IMR-90 (cell line): ENCODE measurements around the gene PPP4C. TPM values are rescaled to one million over a fixed set of nuclear protein-coding genes. Genes with fewer than 3 reads are reported as not detected.

Experiments
- ATAC-seq: fragments of 200-7000 bp; cut with Tn5 transposase; 2 replicates; pipeline ENCODE4 v1.9.1; 2020; ENCODE audit warnings: low read depth, mild to moderate bottlenecking, moderate library complexity
- BruUV-seq: library from RNA; stranded (reverse); fragments of 400-500 nt; replicated peaks from 2 replicates; lab custom pipeline; 2021; lab: Mats Ljungman, UMichigan
- CTCF ChIA-PET: fragments of 300-600 bp; formaldehyde crosslinking; extraction: SDS; loops from one replicate; lab custom pipeline; 2021; ENCODE audit warnings: antibody characterized with exemption; lab: Yijun Ruan, JAX
- POLR2A ChIA-PET: fragments of 300-600 bp; sonication (Branson Sonifier 250); formaldehyde crosslinking; loops from one replicate; lab custom pipeline; 2022; ENCODE audit warnings: antibody characterized with exemption; ENCODE audit not compliant: unreplicated experiment; lab: Charles Lee
- DNase-seq: peaks from one replicate; pipeline ENCODE4 v3.0.0; 2013
- H2AFZ ChIP-seq: replicated peaks from 2 replicates; pipeline ENCODE3; 2013; ENCODE audit warnings: low read length, mild to moderate bottlenecking; ENCODE audit not compliant: poor library complexity
- H2AK5ac ChIP-seq: 2 replicates; pipeline ENCODE4 v1.6.1; 2013; ENCODE audit warnings: low read depth, low read length, inconsistent platforms
- H2AK9ac ChIP-seq: replicated peaks from 2 replicates; pipeline ENCODE3; 2013; ENCODE audit warnings: mild to moderate bottlenecking, low read depth, low read length, moderate library complexity; ENCODE audit not compliant: poor library complexity
- H2BK120ac ChIP-seq: 2 replicates; pipeline ENCODE4 v1.6.1; 2013; ENCODE audit warnings: low read depth, low read length, inconsistent platforms
- H2BK15ac ChIP-seq: 3 replicates; pipeline ENCODE4 v1.6.1; 2013; ENCODE audit warnings: low read depth, low read length, inconsistent platforms
- H2BK20ac ChIP-seq: 2 replicates; pipeline ENCODE4 v1.6.1; 2013; ENCODE audit warnings: low read depth, mild to moderate bottlenecking, inconsistent platforms, low read length, moderate library complexity
- H2BK5ac ChIP-seq: 2 replicates; pipeline ENCODE4 v1.6.1; 2013; ENCODE audit warnings: mild to moderate bottlenecking, low read depth, low read length, inconsistent platforms; ENCODE audit not compliant: poor library complexity, severe bottlenecking
- H3K14ac ChIP-seq: replicated peaks from 2 replicates; pipeline ENCODE4 v1.6.1; 2013; ENCODE audit warnings: low read depth, low read length, inconsistent platforms
- H3K18ac ChIP-seq: 2 replicates; pipeline ENCODE4 v1.6.1; 2013; ENCODE audit warnings: low read depth, low read length, control low read depth
- H3K23ac ChIP-seq: 2 replicates; pipeline ENCODE4 v1.6.1; 2013; ENCODE audit warnings: low read depth, low read length, inconsistent platforms
- H3K27ac ChIP-seq: 2 replicates; pipeline ENCODE4 v1.5.1; 2013; ENCODE audit warnings: mild to moderate bottlenecking, control low read depth, low read length; ENCODE audit not compliant: insufficient read depth
- H3K27me3 ChIP-seq: 2 replicates; pipeline ENCODE4 v1.6.1; 2013; ENCODE audit warnings: low read length; ENCODE audit not compliant: control insufficient read depth, insufficient read depth
- H3K36me3 ChIP-seq: 2 replicates; pipeline ENCODE4 v1.6.1; 2013; ENCODE audit warnings: low read length, mixed read lengths; ENCODE audit not compliant: control insufficient read depth, insufficient read depth
- H3K4ac ChIP-seq: 2 replicates; pipeline ENCODE4 v1.6.1; 2013; ENCODE audit warnings: low read depth, low read length, inconsistent platforms
- H3K4me1 ChIP-seq: 2 replicates; pipeline ENCODE4 v1.6.1; 2013; ENCODE audit warnings: low read length, mixed read lengths; ENCODE audit not compliant: control insufficient read depth, insufficient read depth
- H3K4me2 ChIP-seq: 2 replicates; pipeline ENCODE4 v1.6.1; 2013; ENCODE audit warnings: low read depth, mild to moderate bottlenecking, control low read depth, low read length, moderate library complexity
- H3K4me3 ChIP-seq: 2 replicates; pipeline ENCODE4 v1.5.1; 2013; ENCODE audit warnings: low read depth, mild to moderate bottlenecking, control low read depth, low read length, moderate library complexity; ENCODE audit not compliant: insufficient read depth
- H3K56ac ChIP-seq: 2 replicates; pipeline ENCODE4 v1.6.1; 2013; ENCODE audit warnings: low read length, inconsistent platforms; ENCODE audit not compliant: insufficient read depth; ENCODE audit errors: extremely low read depth
- H3K79me1 ChIP-seq, 2 experiments: 2 replicates each; pipeline ENCODE4 v1.6.1; 2013; ENCODE audit warnings: low read length in 2 of 2, inconsistent platforms in 1 of 2, low read depth in 1 of 2
- H3K9ac ChIP-seq: 2 replicates; pipeline ENCODE4 v1.6.1; 2013; ENCODE audit warnings: low read depth, low read length, control low read depth
- H3K9me1 ChIP-seq: 2 replicates; pipeline ENCODE4 v1.6.1; 2013; ENCODE audit warnings: low read length, inconsistent platforms; ENCODE audit not compliant: insufficient read depth
- H3K9me3 ChIP-seq: 2 replicates; pipeline ENCODE4 v1.6.1; 2013; ENCODE audit warnings: low read length; ENCODE audit not compliant: control insufficient read depth, insufficient read depth
- H4K20me1 ChIP-seq: 2 replicates; pipeline ENCODE4 v1.6.1; 2013; ENCODE audit warnings: low read length, inconsistent platforms; ENCODE audit not compliant: insufficient read depth
- H4K5ac ChIP-seq: 2 replicates; pipeline ENCODE4 v1.6.1; 2013; ENCODE audit warnings: mild to moderate bottlenecking, low read depth, low read length, control low read depth
- H4K8ac ChIP-seq, 2 experiments: 2 replicates each; pipeline ENCODE4 v1.6.1; 2013; ENCODE audit warnings: low read depth in 2 of 2, low read length in 2 of 2, control low read depth in 1 of 2, inconsistent platforms in 1 of 2
- H4K91ac ChIP-seq: 2 replicates; pipeline ENCODE4 v1.6.1; 2013; ENCODE audit warnings: low read depth, low read length, inconsistent platforms; ENCODE audit not compliant: insufficient read depth
- MXI1 ChIP-seq: IDR thresholded peaks from 2 replicates; pipeline ENCODE4 v1.6.1; 2012; ENCODE audit warnings: low read depth, mild to moderate bottlenecking, low read length, moderate library complexity, borderline replicate concordance
- RAD21 ChIP-seq: IDR thresholded peaks from 2 replicates; pipeline ENCODE4 v1.6.1; 2012; ENCODE audit warnings: low read length, improper control_type of control experiment
- SMC3 ChIP-seq: fragments of 150-350 bp; IDR thresholded peaks from 2 replicates; pipeline ENCODE4 v1.6.1; 2016; ENCODE audit warnings: low read depth, mild to moderate bottlenecking, antibody characterized with exemption, low read length, moderate library complexity
- WGBS, 2 experiments: methylation state at CpG; one replicate each; pipeline versions ENCODE4 v1.1.5 to v1.1.7; 2013; ENCODE audit warnings: missing lambda C conversion rate in 2 of 2; ENCODE audit not compliant: insufficient read length in 1 of 2; ENCODE audit errors: extremely low coverage in 2 of 2; 5-methylcytosine and 5-hydroxymethylcytosine counted together
- dilution Hi-C: fragments of 300-500 bp; cut with HindIII; formaldehyde crosslinking; loops from one replicate; pipeline ENCODE4 v1.14.3; 2018; ENCODE audit warnings: low sequenced_read_pairs; ENCODE audit not compliant: unreplicated experiment
- in situ Hi-C: fragments of 300-500 bp; cut with MboI; formaldehyde crosslinking; loops from 3 replicates; pipeline ENCODE4 v1.14.3; 2019; ENCODE audit warnings: low sequenced_read_pairs, inconsistent platforms, mixed read lengths
- intact Hi-C: fragments of 100-400 bp; cut with micrococcal nuclease; formaldehyde crosslinking; loops from 2 replicates; pipeline ENCODE4 v1.10.0; 2022
- polyA plus RNA-seq, 3 experiments: library from polyadenylated mRNA; depleted of rRNA; stranded (reverse); fragments of >200 nt; gene quantifications; 2 replicates each; pipeline ENCODE4 v1.2.3, GENCODE V29; 2012; ENCODE audit warnings: low replicate concordance in 1 of 3
- total RNA-seq: library from RNA; depleted of rRNA; stranded (reverse); fragments of >200 nt; gene quantifications from 2 replicates; pipeline ENCODE4 v1.2.3, GENCODE V29; 2012

PPP4C gene
- total and polyA plus RNA-seq, 2 of the 4 experiments (the other 2 are of a cell fraction) = 200 to 209 TPM

DNA sequence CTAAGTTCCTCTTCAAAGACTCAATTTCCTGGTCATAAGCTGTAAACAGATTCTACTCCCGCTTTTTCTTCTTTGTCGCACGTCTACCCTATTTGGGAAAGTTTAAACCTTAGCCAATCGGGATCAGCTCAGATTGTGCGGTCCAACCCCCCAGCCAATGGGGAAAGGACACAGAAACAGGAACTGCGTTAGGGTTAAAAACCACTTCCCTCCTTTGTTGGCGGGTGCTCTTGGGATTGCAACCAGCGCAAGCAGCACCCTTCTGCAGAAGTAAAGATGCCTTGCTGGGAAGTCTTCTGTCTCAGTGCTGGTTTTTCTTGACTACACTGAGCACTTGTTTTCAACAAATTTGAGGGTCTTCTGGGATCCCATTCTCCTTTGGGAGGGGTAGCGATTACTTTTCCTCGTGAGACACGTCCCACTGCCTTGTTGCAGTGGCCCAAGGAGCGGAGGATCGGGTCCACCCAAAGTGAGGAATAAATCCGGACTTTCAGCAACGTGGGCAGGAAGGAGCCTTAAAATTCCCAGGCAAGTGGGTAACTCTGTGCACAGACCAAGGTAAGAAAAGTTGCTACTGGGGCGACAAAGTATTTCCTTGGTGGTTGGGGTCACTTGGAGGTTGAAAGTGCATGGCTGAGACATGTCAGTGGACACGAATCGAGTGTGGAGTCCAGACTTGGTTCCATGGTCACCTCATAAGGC, 21.2 kb downstream of the PPP4C start:
- intact Hi-C loops (loop anchor here (10.0 kb wide), 1 partner anchor 308 kb away; the partner anchor contains the start of gene ZNF771), in situ Hi-C loops (loop anchor here (5.0 kb wide), 1 partner anchor 55 kb away; no protein-coding TSS in a partner anchor), dilution Hi-C loops (no loop called here)
- H4K5ac ChIP-seq = peak overlapping the region; percentile 99
- peak overlapping the region; percentile 76 for H2BK5ac ChIP-seq
- no peaks in the 10 kb centered on the region for H3K27me3 ChIP-seq
- H4K91ac ChIP-seq = peak overlapping the region; percentile 95
- H3K9ac ChIP-seq = 0 out of 2 replicates have a peak overlapping the region, but pooled peaks have one; percentile 72
- peak overlapping the region; percentile 77 for H3K4ac ChIP-seq
- TF ChIP-seq MXI1 (no peak), SMC3 (no peak), RAD21 (no peak)
- peaks cover 13% of the 10 kb centered on the region for H3K4me1 ChIP-seq
- peaks cover 6% of the 10 kb centered on the region for H3K36me3 ChIP-seq
- WGBS, 2 experiments = 95% methylated on average over 13 of the region's 18 CpGs; no CpG with 5 or more reads in 1 of the 2 experiments
- H3K79me1 ChIP-seq = peaks cover 0 to 18% of the 10 kb centered on the region in 2 experiments; a peak in 2 of 4 replicates
- H3K23ac ChIP-seq = peak overlapping the region; percentile 21; the same call in 1 of the 2 replicates
- no peak overlapping the region for H3K4me3 ChIP-seq
- H2AFZ ChIP-seq = peak overlapping the region; percentile 98
- POLR2A ChIA-PET = no interaction called here
- CTCF ChIA-PET = no interaction called here
- H4K20me1 ChIP-seq = no peaks in the 10 kb centered on the region
- H3K56ac ChIP-seq = no peak overlapping the region
- no TSS peak for BruUV-seq
- H3K18ac ChIP-seq = peak overlapping the region; percentile 73
- peak overlapping the region; percentile 98 for H2AK9ac ChIP-seq
- H2BK120ac ChIP-seq = peak overlapping the region; percentile 61
- H2BK15ac ChIP-seq = peak overlapping the region; percentile 70; the same call in 1 of the 3 replicates
- H3K14ac ChIP-seq = no peak overlapping the region
- DNase-seq (no peak), ATAC-seq (no peak)
- peak overlapping the region; percentile 96 to 100 for H4K8ac ChIP-seq
- H3K4me2 ChIP-seq = no peak overlapping the region
- peak overlapping the region; percentile 22 for H2AK5ac ChIP-seq
- H3K9me3 ChIP-seq = peaks cover 11% of the 10 kb centered on the region
- peak overlapping the region; percentile 20; the same call in 1 of the 2 replicates for H2BK20ac ChIP-seq
- no peaks in the 10 kb centered on the region for H3K9me1 ChIP-seq
- H3K27ac ChIP-seq = peak overlapping the region; percentile 91
